Measurements from ENCODE around the gene ASCC2.

ASCC2 gene

GRCh38 chr22:29788339-29789279 lies 49.5 kb downstream of the ASCC2 start:
- DNase-seq (ENCODE audit: low read depth in 2 of 3, low spot score in 2 of 3), result no peak

- DNase-seq (ENCODE audit: low read depth in 2 of 3, low spot score in 2 of 3), result no peak
Measured at GRCh38 chr22:29787371-29787980, 50.6 kb downstream of the ASCC2 start.

GRCh38 chr22:29786031-29786430 lies 52.0 kb downstream of the ASCC2 start:
- DNase-seq (ENCODE audit: low read depth in 2 of 3, low spot score in 2 of 3), result no peak

GRCh38 chr22:29784451-29785361 lies 53.4 kb downstream of the ASCC2 start:
- DNase-seq (ENCODE audit: low read depth in 2 of 3, low spot score in 2 of 3), result no peak

GRCh38 chr22:29782061-29782845 lies 55.8 kb downstream of the ASCC2 start:
- no peak for DNase-seq (ENCODE audit: low read depth in 2 of 3, low spot score in 2 of 3)

- no peak for DNase-seq (ENCODE audit: low read depth in 2 of 3, low spot score in 2 of 3)
Measured at GRCh38 chr22:29780748-29781676, 57.1 kb downstream of the ASCC2 start.

- no peak for DNase-seq (ENCODE audit: low read depth in 2 of 3, low spot score in 2 of 3)
Measured at GRCh38 chr22:29780220-29780619, 57.9 kb downstream of the ASCC2 start.

- DNase-seq (ENCODE audit: low read depth in 2 of 3, low spot score in 2 of 3), result no peak
Measured at GRCh38 chr22:29773233-29773632, 64.8 kb downstream of the ASCC2 start.

GRCh38 chr22:29772170-29772641 lies 65.9 kb downstream of the ASCC2 start:
- DNase-seq (ENCODE audit: low read depth in 2 of 3, low spot score in 2 of 3), result no peak

- no peak for DNase-seq (ENCODE audit: low read depth in 2 of 3, low spot score in 2 of 3)
Measured at GRCh38 chr22:29769723-29770321, 68.3 kb downstream of the ASCC2 start.

- DNase-seq (ENCODE audit: low read depth in 2 of 3, low spot score in 2 of 3), result no peak
Measured at GRCh38 chr22:29768052-29768693, 69.9 kb downstream of the ASCC2 start.

- DNase-seq (ENCODE audit: low read depth in 2 of 3, low spot score in 2 of 3), result peak; percentile 71 to 84 (median 76)
Measured at GRCh38 chr22:29767171-29768051, 70.7 kb downstream of the ASCC2 start, which contains the start of gene UQCR10. TSS of gene UQCR10 (plus strand) at chr22:29767369. CDS start at chr22:29767399, 30 bp downstream.

GRCh38 chr22:29766632-29767170 lies 71.4 kb downstream of the ASCC2 start, which contains the start of gene ZMAT5:
TSS of gene ZMAT5 (minus strand) at chr22:29767007. CDS start at chr22:29748544, 18,463 bp downstream.
- DNase-seq (ENCODE audit: low read depth in 2 of 3, low spot score in 2 of 3), result peak; percentile 58 to 81 (median 77)

GRCh38 chr22:29765905-29766631 lies 72.0 kb downstream of the ASCC2 start:
- no peak for DNase-seq (ENCODE audit: low read depth in 2 of 3, low spot score in 2 of 3)

GRCh38 chr22:29762263-29762662 lies 75.8 kb downstream of the ASCC2 start:
- no peak for DNase-seq (ENCODE audit: low read depth in 2 of 3, low spot score in 2 of 3)

- DNase-seq (ENCODE audit: low read depth in 2 of 3, low spot score in 2 of 3), result no peak
Measured at GRCh38 chr22:29758959-29759358, 79.1 kb downstream of the ASCC2 start.
